Body of pancreas (tissue), 4 donors: ENCODE measurements around the gene FHOD3.

Experiments used
- CTCF ChIP-seq, 7 experiments: fragments of 450-650 bp in 4 of 7; fragments of 200-600 bp in 3 of 7; sonication (generic) in 3 of 7; IDR thresholded peaks; one replicate each; pipeline ENCODE4 v1.5.1; 2016 to 2019; ENCODE audit warnings: antibody characterized with exemption in 7 of 7
- POLR2A ChIP-seq, 3 donors: fragments of 450-650 bp; IDR thresholded peaks; one replicate each; pipeline ENCODE4 v1.6.1; 2016; ENCODE audit warnings: antibody characterized with exemption in 3 of 3, mild to moderate bottlenecking in 2 of 3

- TF ChIP-seq CTCF (IDR thresholded peaks at IDR 0.05) (no peak), POLR2A (IDR thresholded peaks at IDR 0.05) (no peak)
These were observed 164.1 kb downstream of the FHOD3 start for GRCh38 chr18:36461551-36461987.
